NCI-H69 (cell line): ENCODE data around the gene PPP1R8.
A peak's percentile ranks its signal among the peaks of the same experiment; 100 is the strongest.
"Not testable (repeated sequence)": the region's sequence is repeated elsewhere in the genome, so short reads cannot be mapped to it uniquely, and the experiment has no call there.

Source experiments
- DNase-seq: peaks from one replicate; lab custom pipeline; 2025; lab: John Stamatoyannopoulos, UW

PPP1R8 gene

GRCh38 chr1:27832762-27833161 lies 2.2 kb downstream of the PPP1R8 start:
- no peak for DNase-seq

- no peak for DNase-seq
Observed at GRCh38 chr1:27833470-27833869, 2.9 kb downstream of the PPP1R8 start.

- DNase-seq, result no peak
Observed at GRCh38 chr1:27835046-27835445, 4.5 kb downstream of the PPP1R8 start.

GRCh38 chr1:27835501-27835900 lies 4.9 kb downstream of the PPP1R8 start:
- no peak for DNase-seq

GRCh38 chr1:27849951-27850350 lies 19.4 kb downstream of the PPP1R8 start:
- DNase-seq, result no peak

GRCh38 chr1:27855085-27855484 lies 24.5 kb downstream of the PPP1R8 start:
- DNase-seq, result no peak

- no peak for DNase-seq
Observed at GRCh38 chr1:27856561-27857343, 26.2 kb downstream of the PPP1R8 start.

- not testable (repeated sequence) for DNase-seq
Observed at GRCh38 chr1:27857552-27857951, 27.0 kb downstream of the PPP1R8 start.

- peak; percentile 85 for DNase-seq
Observed at GRCh38 chr1:27858072-27858948, 27.7 kb downstream of the PPP1R8 start.

GRCh38 chr1:27858949-27859576 lies 28.5 kb downstream of the PPP1R8 start:
- DNase-seq, result no peak

GRCh38 chr1:27861436-27861835 lies 30.9 kb downstream of the PPP1R8 start:
- DNase-seq, result no peak

- DNase-seq, result no peak
Observed at GRCh38 chr1:27862004-27862403, 31.4 kb downstream of the PPP1R8 start.

- no peak for DNase-seq
Observed at GRCh38 chr1:27862671-27863537, 32.3 kb downstream of the PPP1R8 start.

- no peak for DNase-seq
Observed at GRCh38 chr1:27863538-27863915, 32.9 kb downstream of the PPP1R8 start.

GRCh38 chr1:27864264-27864895 lies 33.8 kb downstream of the PPP1R8 start:
- no peak for DNase-seq

- DNase-seq, result no peak
Observed at GRCh38 chr1:27865821-27866220, 35.2 kb downstream of the PPP1R8 start.

- no peak for DNase-seq
Observed at GRCh38 chr1:27868556-27868931, 38.0 kb downstream of the PPP1R8 start.

GRCh38 chr1:27868932-27869718 lies 38.5 kb downstream of the PPP1R8 start:
- DNase-seq, result no peak

GRCh38 chr1:27869719-27870085 lies 39.1 kb downstream of the PPP1R8 start:
- no peak for DNase-seq

- not testable (repeated sequence) for DNase-seq
Observed at GRCh38 chr1:27871076-27871475, 40.5 kb downstream of the PPP1R8 start.
